IMR-90 (cell line): ENCODE results near the gene PLEKHG2. TPM values are rescaled to one million over a fixed set of nuclear protein-coding genes. Genes with fewer than 3 reads are reported as not detected.

Experiments used
- ATAC-seq: fragments of 200-7000 bp; cut with Tn5 transposase; 2 replicates; pipeline ENCODE4 v1.9.1; 2020; ENCODE audit warnings: low read depth, mild to moderate bottlenecking, moderate library complexity
- BruUV-seq: library from RNA; stranded (reverse); fragments of 400-500 nt; replicated peaks from 2 replicates; lab custom pipeline; 2021; lab: Mats Ljungman, UMichigan
- CTCF ChIA-PET: fragments of 300-600 bp; formaldehyde crosslinking; extraction: SDS; loops from one replicate; lab custom pipeline; 2021; ENCODE audit warnings: antibody characterized with exemption; lab: Yijun Ruan, JAX
- POLR2A ChIA-PET: fragments of 300-600 bp; sonication (Branson Sonifier 250); formaldehyde crosslinking; loops from one replicate; lab custom pipeline; 2022; ENCODE audit warnings: antibody characterized with exemption; ENCODE audit not compliant: unreplicated experiment; lab: Charles Lee
- DNase-seq: peaks from one replicate; pipeline ENCODE4 v3.0.0; 2013
- H2AFZ ChIP-seq: replicated peaks from 2 replicates; pipeline ENCODE3; 2013; ENCODE audit warnings: low read length, mild to moderate bottlenecking; ENCODE audit not compliant: poor library complexity
- H2AK5ac ChIP-seq: 2 replicates; pipeline ENCODE4 v1.6.1; 2013; ENCODE audit warnings: low read depth, low read length, inconsistent platforms
- H2AK9ac ChIP-seq: replicated peaks from 2 replicates; pipeline ENCODE3; 2013; ENCODE audit warnings: mild to moderate bottlenecking, low read depth, low read length, moderate library complexity; ENCODE audit not compliant: poor library complexity
- H2BK120ac ChIP-seq: 2 replicates; pipeline ENCODE4 v1.6.1; 2013; ENCODE audit warnings: low read depth, low read length, inconsistent platforms
- H2BK15ac ChIP-seq: 3 replicates; pipeline ENCODE4 v1.6.1; 2013; ENCODE audit warnings: low read depth, low read length, inconsistent platforms
- H2BK20ac ChIP-seq: 2 replicates; pipeline ENCODE4 v1.6.1; 2013; ENCODE audit warnings: low read depth, mild to moderate bottlenecking, inconsistent platforms, low read length, moderate library complexity
- H2BK5ac ChIP-seq: 2 replicates; pipeline ENCODE4 v1.6.1; 2013; ENCODE audit warnings: mild to moderate bottlenecking, low read depth, low read length, inconsistent platforms; ENCODE audit not compliant: poor library complexity, severe bottlenecking
- H3K14ac ChIP-seq: replicated peaks from 2 replicates; pipeline ENCODE4 v1.6.1; 2013; ENCODE audit warnings: low read depth, low read length, inconsistent platforms
- H3K18ac ChIP-seq: 2 replicates; pipeline ENCODE4 v1.6.1; 2013; ENCODE audit warnings: low read depth, low read length, control low read depth
- H3K23ac ChIP-seq: 2 replicates; pipeline ENCODE4 v1.6.1; 2013; ENCODE audit warnings: low read depth, low read length, inconsistent platforms
- H3K27ac ChIP-seq: 2 replicates; pipeline ENCODE4 v1.5.1; 2013; ENCODE audit warnings: mild to moderate bottlenecking, control low read depth, low read length; ENCODE audit not compliant: insufficient read depth
- H3K27me3 ChIP-seq: 2 replicates; pipeline ENCODE4 v1.6.1; 2013; ENCODE audit warnings: low read length; ENCODE audit not compliant: control insufficient read depth, insufficient read depth
- H3K36me3 ChIP-seq: 2 replicates; pipeline ENCODE4 v1.6.1; 2013; ENCODE audit warnings: low read length, mixed read lengths; ENCODE audit not compliant: control insufficient read depth, insufficient read depth
- H3K4ac ChIP-seq: 2 replicates; pipeline ENCODE4 v1.6.1; 2013; ENCODE audit warnings: low read depth, low read length, inconsistent platforms
- H3K4me1 ChIP-seq: 2 replicates; pipeline ENCODE4 v1.6.1; 2013; ENCODE audit warnings: low read length, mixed read lengths; ENCODE audit not compliant: control insufficient read depth, insufficient read depth
- H3K4me2 ChIP-seq: 2 replicates; pipeline ENCODE4 v1.6.1; 2013; ENCODE audit warnings: low read depth, mild to moderate bottlenecking, control low read depth, low read length, moderate library complexity
- H3K4me3 ChIP-seq: 2 replicates; pipeline ENCODE4 v1.5.1; 2013; ENCODE audit warnings: low read depth, mild to moderate bottlenecking, control low read depth, low read length, moderate library complexity; ENCODE audit not compliant: insufficient read depth
- H3K56ac ChIP-seq: 2 replicates; pipeline ENCODE4 v1.6.1; 2013; ENCODE audit warnings: low read length, inconsistent platforms; ENCODE audit not compliant: insufficient read depth; ENCODE audit errors: extremely low read depth
- H3K79me1 ChIP-seq, 2 experiments: 2 replicates each; pipeline ENCODE4 v1.6.1; 2013; ENCODE audit warnings: low read length in 2 of 2, inconsistent platforms in 1 of 2, low read depth in 1 of 2
- H3K9ac ChIP-seq: 2 replicates; pipeline ENCODE4 v1.6.1; 2013; ENCODE audit warnings: low read depth, low read length, control low read depth
- H3K9me1 ChIP-seq: 2 replicates; pipeline ENCODE4 v1.6.1; 2013; ENCODE audit warnings: low read length, inconsistent platforms; ENCODE audit not compliant: insufficient read depth
- H3K9me3 ChIP-seq: 2 replicates; pipeline ENCODE4 v1.6.1; 2013; ENCODE audit warnings: low read length; ENCODE audit not compliant: control insufficient read depth, insufficient read depth
- H4K20me1 ChIP-seq: 2 replicates; pipeline ENCODE4 v1.6.1; 2013; ENCODE audit warnings: low read length, inconsistent platforms; ENCODE audit not compliant: insufficient read depth
- H4K5ac ChIP-seq: 2 replicates; pipeline ENCODE4 v1.6.1; 2013; ENCODE audit warnings: mild to moderate bottlenecking, low read depth, low read length, control low read depth
- H4K8ac ChIP-seq, 2 experiments: 2 replicates each; pipeline ENCODE4 v1.6.1; 2013; ENCODE audit warnings: low read depth in 2 of 2, low read length in 2 of 2, control low read depth in 1 of 2, inconsistent platforms in 1 of 2
- H4K91ac ChIP-seq: 2 replicates; pipeline ENCODE4 v1.6.1; 2013; ENCODE audit warnings: low read depth, low read length, inconsistent platforms; ENCODE audit not compliant: insufficient read depth
- BHLHE40 ChIP-seq: fragments of 150-350 bp; IDR thresholded peaks from 2 replicates; pipeline ENCODE4 v1.6.1; 2016; ENCODE audit warnings: mild to moderate bottlenecking, low read depth, low read length
- CEBPB ChIP-seq: IDR thresholded peaks from 2 replicates; pipeline ENCODE4 v1.6.1; 2012; ENCODE audit warnings: low read depth, low read length, improper control_type of control experiment
- CTCF ChIP-seq: conservative IDR thresholded peaks from 2 replicates; pipeline ENCODE4 v1.5.1; 2012; ENCODE audit warnings: mild to moderate bottlenecking, low read depth, low read length, improper control_type of control experiment
- ELK1 ChIP-seq: fragments of 150-350 bp; IDR thresholded peaks from 2 replicates; pipeline ENCODE4 v1.6.1; 2016; ENCODE audit warnings: low read depth, mild to moderate bottlenecking, low read length, moderate library complexity, borderline replicate concordance
- FOS ChIP-seq: fragments of 150-350 bp; IDR thresholded peaks from 2 replicates; pipeline ENCODE4 v1.6.1; 2016; ENCODE audit warnings: low read depth, low read length
- MAFK ChIP-seq: IDR thresholded peaks from 2 replicates; pipeline ENCODE4 v1.6.1; 2012; ENCODE audit warnings: low read depth, low read length, improper control_type of control experiment
- MAZ ChIP-seq: IDR thresholded peaks from 2 replicates; pipeline ENCODE4 v1.6.1; 2012; ENCODE audit warnings: low read depth, mild to moderate bottlenecking, low read length, improper control_type of control experiment, moderate library complexity, borderline replicate concordance
- RFX5 ChIP-seq: IDR thresholded peaks from 2 replicates; pipeline ENCODE4 v1.8.0; 2012; ENCODE audit warnings: low read depth, mild to moderate bottlenecking, low read length, moderate library complexity
- WGBS, 2 experiments: methylation state at CpG; one replicate each; pipeline versions ENCODE4 v1.1.5 to v1.1.7; 2013; ENCODE audit warnings: missing lambda C conversion rate in 2 of 2; ENCODE audit not compliant: insufficient read length in 1 of 2; ENCODE audit errors: extremely low coverage in 2 of 2; 5-methylcytosine and 5-hydroxymethylcytosine counted together
- dilution Hi-C: fragments of 300-500 bp; cut with HindIII; formaldehyde crosslinking; loops from one replicate; pipeline ENCODE4 v1.14.3; 2018; ENCODE audit warnings: low sequenced_read_pairs; ENCODE audit not compliant: unreplicated experiment
- in situ Hi-C: fragments of 300-500 bp; cut with MboI; formaldehyde crosslinking; loops from 3 replicates; pipeline ENCODE4 v1.14.3; 2019; ENCODE audit warnings: low sequenced_read_pairs, inconsistent platforms, mixed read lengths
- intact Hi-C: fragments of 100-400 bp; cut with micrococcal nuclease; formaldehyde crosslinking; loops from 2 replicates; pipeline ENCODE4 v1.10.0; 2022
- polyA plus RNA-seq, 3 experiments: library from polyadenylated mRNA; depleted of rRNA; stranded (reverse); fragments of >200 nt; gene quantifications; 2 replicates each; pipeline ENCODE4 v1.2.3, GENCODE V29; 2012; ENCODE audit warnings: low replicate concordance in 1 of 3
- total RNA-seq: library from RNA; depleted of rRNA; stranded (reverse); fragments of >200 nt; gene quantifications from 2 replicates; pipeline ENCODE4 v1.2.3, GENCODE V29; 2012

PLEKHG2 gene
- total and polyA plus RNA-seq, 2 of the 4 experiments (the other 2 are of a cell fraction), result 6.5 to 28.3 TPM

GRCh38 chr19:39473443-39473960 is 61.0 kb downstream of the PLEKHG2 start:
- H3K36me3 ChIP-seq, result peaks cover 78% of the 10 kb centered on the region
- no CpG with 5 or more reads among the region's 11 CpGs for WGBS, 2 experiments
- no peak overlapping the region for H4K5ac ChIP-seq
- H3K14ac ChIP-seq, result no peak overlapping the region
- H3K4me1 ChIP-seq, result no peaks in the 10 kb centered on the region
- no peak overlapping the region for H2BK15ac ChIP-seq
- no peak overlapping the region for H2BK120ac ChIP-seq
- dilution Hi-C loops, result no loop called here
- H4K8ac ChIP-seq, result no peak overlapping the region
- ChIA-PET CTCF (no interaction called here), POLR2A (no interaction called here)
- H2AK5ac ChIP-seq, result no peak overlapping the region
- peaks cover 11 to 13% of the 10 kb centered on the region in 2 experiments; a peak in 3 of 4 replicates for H3K79me1 ChIP-seq
- H3K27ac ChIP-seq, result no peak overlapping the region
- no peak overlapping the region for H2BK20ac ChIP-seq
- no peak overlapping the region for H2BK5ac ChIP-seq
- in situ Hi-C loops, result no loop called here
- TF ChIP-seq CTCF (no peak), RFX5 (no peak), BHLHE40 (no peak), ELK1 (no peak), CEBPB (no peak), FOS (no peak), MAZ (no peak), MAFK (no peak)
- DNase-seq (no peak), ATAC-seq (no peak)
- H3K27me3 ChIP-seq, result no peaks in the 10 kb centered on the region
- no peaks in the 10 kb centered on the region for H3K9me3 ChIP-seq
- no peak overlapping the region for H3K9ac ChIP-seq
- H3K4me2 ChIP-seq, result no peak overlapping the region
- intact Hi-C loops, result no loop called here
- no peak overlapping the region for H2AFZ ChIP-seq
- no peak overlapping the region for H3K4me3 ChIP-seq
- no peak overlapping the region for H3K18ac ChIP-seq
- no peak overlapping the region for H3K56ac ChIP-seq
- H3K23ac ChIP-seq, result no peak overlapping the region
- H3K9me1 ChIP-seq, result peaks cover 2% of the 10 kb centered on the region; the same call in 1 of the 2 replicates
- H4K91ac ChIP-seq, result no peak overlapping the region
- no peak overlapping the region for H2AK9ac ChIP-seq
- BruUV-seq, result no TSS peak
- H4K20me1 ChIP-seq, result peaks cover 12% of the 10 kb centered on the region
- no peak overlapping the region for H3K4ac ChIP-seq
